AG10803 (cell line): ENCODE data around the gene CSPG4.

ENCODE experiments used
- DNase-seq: peaks from one replicate; pipeline ENCODE4 v3.0.0; 2010; ENCODE audit warnings: low read depth
- H3K4me3 ChIP-seq: 2 replicates; pipeline ENCODE4 v1.5.1; 2011; ENCODE audit warnings: mild to moderate bottlenecking, low read length, control low read depth
- CTCF ChIP-seq: conservative IDR thresholded peaks from 2 replicates; pipeline ENCODE4 v1.5.1; 2011; ENCODE audit warnings: mild to moderate bottlenecking, low read length, control low read depth, inconsistent platforms

Gene CSPG4

GRCh38 chr15:75625542-75626347 lies 86.9 kb downstream of the CSPG4 start, which contains the start of gene SNUPN:
TSS of gene SNUPN (minus strand) at chr15:75625725. CDS start at chr15:75621051, 4,674 bp downstream.
- peak; percentile 88 for DNase-seq
- TF ChIP-seq CTCF: no peak
- peak within 1 kb of the TSS; percentile 88 for H3K4me3 ChIP-seq
